Neutrophil (primary cell): ENCODE data around the gene CSTPP1.

Experiments used
- H3K27ac ChIP-seq: fragments of 200-600 bp; sonication (generic); 2 replicates; pipeline ENCODE4 v1.5.1; 2016; ENCODE audit warnings: mild to moderate bottlenecking, moderate library complexity
- H3K27me3 ChIP-seq: fragments of 200-600 bp; sonication (generic); 2 replicates; pipeline ENCODE4 v1.6.0; 2016; ENCODE audit warnings: mild to moderate bottlenecking
- H3K36me3 ChIP-seq: fragments of 200-600 bp; sonication (generic); 2 replicates; pipeline ENCODE4 v1.5.1; 2017
- H3K4me1 ChIP-seq, 2 experiments: fragments of 200-600 bp in 1 of 2; sonication (generic) in 1 of 2; 1 replicate in 1 of 2; 2 replicates in 1 of 2; pipeline versions ENCODE4 v1.5.1 to v1.6.1; 2013 to 2016; ENCODE audit warnings: low read depth in 1 of 2, low read length in 1 of 2, mild to moderate bottlenecking in 1 of 2, moderate library complexity in 1 of 2; ENCODE audit not compliant: control insufficient read depth in 1 of 2, insufficient read depth in 1 of 2
- H3K4me3 ChIP-seq, 2 experiments: fragments of 200-600 bp in 1 of 2; sonication (generic) in 1 of 2; 1 replicate in 1 of 2; 2 replicates in 1 of 2; pipeline ENCODE4 v1.5.1; 2013 to 2016; ENCODE audit warnings: low read depth in 1 of 2, low read length in 1 of 2, mild to moderate bottlenecking in 1 of 2, moderate library complexity in 1 of 2
- H3K9me3 ChIP-seq: fragments of 200-600 bp; sonication (generic); 2 replicates; pipeline ENCODE4 v1.5.1; 2016
- CTCF ChIP-seq: fragments of 200-600 bp; sonication (generic); IDR thresholded peaks from 2 replicates; pipeline ENCODE4 v1.5.1; 2016; ENCODE audit warnings: antibody characterized with exemption

CSTPP1 gene

DNA sequence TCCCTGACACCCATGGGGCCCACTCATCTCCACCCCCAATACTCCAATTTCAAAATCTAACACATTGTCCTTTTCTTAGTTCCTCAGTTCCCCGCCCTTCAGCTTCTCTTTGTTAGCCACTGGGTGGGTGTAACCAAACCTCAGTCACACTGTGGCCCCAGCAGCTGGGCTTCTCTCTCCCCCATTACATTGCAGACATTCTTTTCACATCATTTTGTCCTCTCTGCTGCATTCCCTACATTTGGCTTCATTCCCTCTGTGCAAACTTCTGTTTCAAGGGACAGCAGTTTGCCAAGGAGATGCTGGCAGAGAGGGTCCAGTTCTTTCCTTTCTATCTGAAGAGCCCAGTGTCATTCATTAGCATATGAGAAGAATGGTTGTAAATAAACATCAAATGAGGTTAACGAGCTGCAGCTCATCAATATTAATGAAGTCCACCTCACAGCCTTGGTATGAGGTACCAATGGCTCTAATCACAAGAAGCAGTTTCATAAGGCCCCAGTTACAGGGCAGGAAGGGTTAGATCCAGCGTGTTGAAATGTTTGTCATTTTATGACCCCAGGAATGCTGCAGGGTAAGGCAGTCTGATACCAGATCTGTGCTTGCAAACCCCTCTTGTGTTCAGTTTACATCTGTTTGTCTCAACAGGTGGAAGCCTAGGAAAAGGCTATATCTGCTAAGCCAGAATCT lies 167.8 kb downstream of the CSTPP1 start:
- Histone ChIP-seq H3K27me3 (no peaks in the 10 kb centered on the region), H3K9me3 (no peaks in the 10 kb centered on the region), H3K36me3 (no peaks in the 10 kb centered on the region), H3K4me3 (no peak overlapping the region), H3K4me1 (no peaks in the 10 kb centered on the region), H3K27ac (no peak overlapping the region)
- no peak for TF ChIP-seq CTCF

GRCh38 chr11:47105541-47105940 lies 169.0 kb downstream of the CSTPP1 start:
- no peak overlapping the region for H3K4me3 ChIP-seq
- H3K9me3 ChIP-seq = no peaks in the 10 kb centered on the region
- H3K36me3 ChIP-seq = no peaks in the 10 kb centered on the region
- no peak overlapping the region for H3K27ac ChIP-seq
- no peaks in the 10 kb centered on the region for H3K27me3 ChIP-seq
- TF ChIP-seq CTCF = no peak
- H3K4me1 ChIP-seq = no peaks in the 10 kb centered on the region

GRCh38 chr11:47105974-47106373 lies 169.4 kb downstream of the CSTPP1 start:
- Histone ChIP-seq H3K9me3 (no peaks in the 10 kb centered on the region), H3K36me3 (no peaks in the 10 kb centered on the region), H3K27me3 (no peaks in the 10 kb centered on the region), H3K27ac (no peak overlapping the region), H3K4me3 (no peak overlapping the region), H3K4me1 (no peaks in the 10 kb centered on the region)
- TF ChIP-seq CTCF = no peak

- no peaks in the 10 kb centered on the region for H3K4me1 ChIP-seq
- TF ChIP-seq CTCF = no peak
Observed at GRCh38 chr11:47106798-47107411, 170.3 kb downstream of the CSTPP1 start.

DNA sequence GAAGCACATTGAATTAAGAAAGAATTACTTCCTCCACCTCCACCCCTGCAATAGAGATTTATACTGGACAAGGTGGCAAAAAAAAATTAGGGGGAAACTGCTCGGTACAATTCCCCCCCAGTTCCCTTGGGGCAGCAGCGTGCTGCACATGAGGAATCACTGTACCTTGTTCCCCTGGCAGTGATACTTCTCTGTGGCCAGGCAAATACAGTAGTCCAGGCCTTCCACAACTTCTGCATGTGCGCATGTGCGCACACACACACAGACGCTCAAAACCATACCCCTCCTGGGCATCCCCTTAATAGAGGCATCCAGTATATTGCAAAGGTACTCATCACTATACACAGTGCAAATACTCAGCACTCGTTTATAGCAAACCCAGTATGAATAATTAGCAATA lies 171.2 kb downstream of the CSTPP1 start:
- no peaks in the 10 kb centered on the region for H3K9me3 ChIP-seq
- no peak overlapping the region for H3K27ac ChIP-seq
- H3K36me3 ChIP-seq = no peaks in the 10 kb centered on the region
- no peaks in the 10 kb centered on the region for H3K4me1 ChIP-seq
- no peak overlapping the region for H3K4me3 ChIP-seq
- H3K27me3 ChIP-seq = no peaks in the 10 kb centered on the region
- no peak for TF ChIP-seq CTCF

More at GRCh38 chr11:47106798-47107411, 170.3 kb downstream of the CSTPP1 start:
- no peak overlapping the region for H3K4me3 ChIP-seq
- H3K27me3 ChIP-seq = no peaks in the 10 kb centered on the region
- no peaks in the 10 kb centered on the region for H3K36me3 ChIP-seq
- no peaks in the 10 kb centered on the region for H3K9me3 ChIP-seq
- H3K27ac ChIP-seq = no peak overlapping the region
